Measurements from ENCODE around the gene NPPC. TPM values are rescaled to one million over a fixed set of nuclear protein-coding genes. Genes with fewer than 3 reads are reported as not detected.

Gene NPPC
- total RNA-seq, 1 donor from 2014 or later, result 0.66 TPM

DNA sequence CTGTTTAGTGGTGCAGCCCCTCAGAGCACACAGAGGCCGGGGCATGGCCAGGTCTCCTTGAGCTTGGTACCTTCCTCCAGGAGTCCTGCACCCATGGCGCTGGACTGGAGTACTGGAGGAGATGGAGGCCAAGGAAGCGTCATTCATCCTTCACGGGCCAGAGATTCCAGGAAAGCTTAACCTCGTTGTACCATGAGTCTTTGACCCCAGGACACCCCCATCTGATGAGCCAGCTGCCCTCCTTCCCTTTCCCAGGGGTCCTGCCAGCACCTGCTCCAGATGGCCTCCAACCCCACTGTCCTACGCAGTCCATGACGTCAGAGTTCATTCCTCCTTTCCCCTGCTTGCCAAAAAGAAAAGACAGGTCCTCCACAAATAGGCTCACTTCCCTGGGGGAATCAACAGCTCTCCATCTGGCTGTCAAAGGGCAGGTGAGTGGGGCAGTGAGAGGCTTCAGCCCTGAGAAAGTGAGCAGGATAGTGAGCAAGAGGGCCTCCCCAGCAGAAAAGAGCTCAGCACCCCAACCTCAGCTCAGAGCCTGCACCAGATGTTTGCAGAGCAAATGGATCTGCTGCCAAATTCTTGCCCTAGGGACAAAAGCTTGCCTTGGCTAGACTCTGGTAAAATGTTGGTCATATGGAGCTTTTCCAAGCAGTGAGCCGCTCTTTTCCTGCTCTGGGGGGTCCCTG, 4.5 kb upstream of the NPPC start:
- Mint-ChIP-seq H3K27ac (ENCODE audit: unreplicated experiment) (no peak overlapping the region), H3K36me3 (ENCODE audit: low read depth, unreplicated experiment) (peaks cover 9% of the 10 kb centered on the region), H3K4me3 (ENCODE audit: unreplicated experiment) (no peak overlapping the region), H3K4me1 (ENCODE audit: low read depth, unreplicated experiment) (peaks cover 13% of the 10 kb centered on the region), H3K9me3 (ENCODE audit: unreplicated experiment) (peaks cover 2% of the 10 kb centered on the region), H3K27me3 (ENCODE audit: low read depth, unreplicated experiment) (peaks cover 69% of the 10 kb centered on the region)
- H3K9ac ChIP-seq (ENCODE audit: low read length), result no peak overlapping the region
- H3K4me3 ChIP-seq (ENCODE audit: insufficient read depth, low read depth, low read length), result no peak overlapping the region
- FAIRE-seq (no peak), DNase-seq (ENCODE audit: low read depth) (no peak)
- H4K20me1 ChIP-seq (ENCODE audit: insufficient read depth, low read length), result no peaks in the 10 kb centered on the region
- peaks cover 46% of the 10 kb centered on the region for H3K27me3 ChIP-seq (ENCODE audit: insufficient read depth, low read length)
- H3K4me2 ChIP-seq (ENCODE audit: low read length), result no peak overlapping the region
- no peak for TF ChIP-seq EZH2 (IDR thresholded peaks at IDR 0.05; ENCODE audit: insufficient read depth, low read length)
- TF ChIP-seq, protein P1, sequence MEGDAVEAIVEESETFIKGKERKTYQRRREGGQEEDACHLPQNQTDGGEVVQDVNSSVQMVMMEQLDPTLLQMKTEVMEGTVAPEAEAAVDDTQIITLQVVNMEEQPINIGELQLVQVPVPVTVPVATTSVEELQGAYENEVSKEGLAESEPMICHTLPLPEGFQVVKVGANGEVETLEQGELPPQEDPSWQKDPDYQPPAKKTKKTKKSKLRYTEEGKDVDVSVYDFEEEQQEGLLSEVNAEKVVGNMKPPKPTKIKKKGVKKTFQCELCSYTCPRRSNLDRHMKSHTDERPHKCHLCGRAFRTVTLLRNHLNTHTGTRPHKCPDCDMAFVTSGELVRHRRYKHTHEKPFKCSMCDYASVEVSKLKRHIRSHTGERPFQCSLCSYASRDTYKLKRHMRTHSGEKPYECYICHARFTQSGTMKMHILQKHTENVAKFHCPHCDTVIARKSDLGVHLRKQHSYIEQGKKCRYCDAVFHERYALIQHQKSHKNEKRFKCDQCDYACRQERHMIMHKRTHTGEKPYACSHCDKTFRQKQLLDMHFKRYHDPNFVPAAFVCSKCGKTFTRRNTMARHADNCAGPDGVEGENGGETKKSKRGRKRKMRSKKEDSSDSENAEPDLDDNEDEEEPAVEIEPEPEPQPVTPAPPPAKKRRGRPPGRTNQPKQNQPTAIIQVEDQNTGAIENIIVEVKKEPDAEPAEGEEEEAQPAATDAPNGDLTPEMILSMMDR (IDR thresholded peaks at IDR 0.05; ENCODE audit: insufficient read depth, low read depth, low read length), result no peak
- no peaks in the 10 kb centered on the region for H3K9me3 ChIP-seq (ENCODE audit: insufficient read depth, low read depth, low read length)
- peaks cover 12% of the 10 kb centered on the region for H3K4me1 ChIP-seq (ENCODE audit: insufficient read depth, low read length)
- no peaks in the 10 kb centered on the region for H3K36me3 ChIP-seq (ENCODE audit: insufficient read depth, low read length)
- H2AFZ ChIP-seq (ENCODE audit: low read depth, low read length), result no peak overlapping the region
- H3K27ac ChIP-seq (ENCODE audit: low read depth, low read length), result no peak overlapping the region
- no peaks in the 10 kb centered on the region for H3K79me2 ChIP-seq (ENCODE audit: insufficient read depth, low read length)

DNA sequence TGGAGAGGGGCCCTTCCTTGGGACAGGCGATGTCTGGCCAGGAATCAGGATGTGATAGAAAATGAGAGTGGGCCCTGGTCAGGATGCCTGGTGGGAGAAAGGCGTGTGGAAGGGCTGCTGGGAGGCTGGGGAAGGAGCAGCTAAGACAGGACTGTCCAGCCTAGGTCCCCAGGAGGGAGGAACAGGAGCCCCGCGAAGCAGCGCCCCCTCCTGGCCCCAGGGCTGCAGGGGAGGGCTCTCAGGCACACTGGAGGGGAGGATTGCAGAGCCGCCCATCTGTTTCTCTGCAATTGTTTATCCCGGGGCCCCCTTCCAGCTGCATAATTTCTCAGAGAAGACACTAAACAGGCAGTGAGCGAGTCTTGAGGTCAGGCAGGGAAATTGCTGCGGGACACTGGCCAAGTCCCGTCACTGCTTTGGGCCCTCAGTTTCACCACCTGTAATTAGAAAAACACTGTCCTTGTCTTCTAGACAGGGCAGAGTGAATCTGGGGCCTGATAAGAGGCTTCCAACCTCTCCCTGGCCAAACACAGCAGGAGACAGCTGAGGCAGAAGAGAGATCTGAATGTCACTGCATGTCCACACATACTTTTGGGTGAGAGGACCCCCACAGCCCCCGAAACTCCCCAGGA, 3.9 kb upstream of the NPPC start:
- no peak for FAIRE-seq
- Histone ChIP-seq H3K9me3 (ENCODE audit: insufficient read depth, low read depth, low read length) (no peaks in the 10 kb centered on the region), H3K4me1 (ENCODE audit: insufficient read depth, low read length) (peaks cover 12% of the 10 kb centered on the region), H3K27me3 (ENCODE audit: insufficient read depth, low read length) (peaks cover 48% of the 10 kb centered on the region), H4K20me1 (ENCODE audit: insufficient read depth, low read length) (no peaks in the 10 kb centered on the region), H3K4me2 (ENCODE audit: low read length) (no peak overlapping the region), H3K27ac (ENCODE audit: low read depth, low read length) (no peak overlapping the region), H3K4me3 (ENCODE audit: insufficient read depth, low read depth, low read length) (no peak overlapping the region), H3K36me3 (ENCODE audit: insufficient read depth, low read length) (no peaks in the 10 kb centered on the region), H3K79me2 (ENCODE audit: insufficient read depth, low read length) (no peaks in the 10 kb centered on the region), H3K9ac (ENCODE audit: low read length) (no peak overlapping the region), H2AFZ (ENCODE audit: low read depth, low read length) (no peak overlapping the region)
- peaks cover 8% of the 10 kb centered on the region for H3K4me1 Mint-ChIP-seq (ENCODE audit: low read depth, unreplicated experiment)
- TF ChIP-seq, protein P1 (IDR thresholded peaks at IDR 0.05; ENCODE audit: insufficient read depth, low read depth, low read length), result no peak
- TF ChIP-seq EZH2 (IDR thresholded peaks at IDR 0.05; ENCODE audit: insufficient read depth, low read length), result no peak
- peaks cover 65% of the 10 kb centered on the region for H3K27me3 Mint-ChIP-seq (ENCODE audit: low read depth, unreplicated experiment)
- DNase-seq (ENCODE audit: low read depth), result no peak
- H3K4me3 Mint-ChIP-seq (ENCODE audit: unreplicated experiment), result no peak overlapping the region
- no peak overlapping the region for H3K27ac Mint-ChIP-seq (ENCODE audit: unreplicated experiment)
- peaks cover 2% of the 10 kb centered on the region for H3K9me3 Mint-ChIP-seq (ENCODE audit: unreplicated experiment)
- peaks cover 9% of the 10 kb centered on the region for H3K36me3 Mint-ChIP-seq (ENCODE audit: low read depth, unreplicated experiment)

Data from astrocyte (in vitro differentiated cells and primary cell).